GM12878 (cell line): Measurements from ENCODE around the gene COL24A1. TPM values are rescaled to one million over a fixed set of nuclear protein-coding genes. Genes with fewer than 3 reads are reported as not detected.

Source experiments
- ATAC-seq: fragments of 200-7000 bp; cut with Tn5 transposase; 3 replicates; pipeline ENCODE4 v1.9.1; 2020; ENCODE audit warnings: mild to moderate bottlenecking, moderate library complexity
- BruUV-seq: library from RNA; stranded (reverse); fragments of 400-500 nt; replicated peaks from 2 replicates; lab custom pipeline; 2021; lab: Mats Ljungman, UMichigan
- CTCF ChIA-PET: fragments of 300-600 bp; sonication (Branson Sonifier 250); formaldehyde crosslinking; extraction: SDS; loops from one replicate; lab custom pipeline; 2021; ENCODE audit warnings: inconsistent platforms; lab: Yijun Ruan, JAX
- POLR2A ChIA-PET: fragments of 350-600 bp; formaldehyde crosslinking; extraction: SDS; loops from one replicate; lab custom pipeline; 2021; ENCODE audit warnings: inconsistent platforms; lab: Charles Lee
- RAD21 ChIA-PET: fragments of 300-600 bp; sonication (Branson Sonifier 250); formaldehyde crosslinking; loops from one replicate; lab custom pipeline; 2023; ENCODE audit warnings: antibody characterized with exemption; ENCODE audit not compliant: unreplicated experiment; lab: Charles Lee
- SMC1A ChIA-PET: fragments of 300-600 bp; sonication (Branson Sonifier 250); formaldehyde crosslinking; loops from one replicate; lab custom pipeline; 2023; ENCODE audit not compliant: unreplicated experiment, uncharacterized antibody; lab: Charles Lee
- DNase-seq: peaks from one replicate; pipeline ENCODE4 v3.0.0-alpha.2; 2011; ENCODE audit warnings: low read depth, low spot score
- FAIRE-seq: peaks from 3 replicates; lab custom pipeline; 2011; peaks lifted over from hg19 to GRCh38; lab: Jason Lieb, UNC
- H2AFZ ChIP-seq: 2 replicates; pipeline ENCODE4 v1.6.0; 2011; ENCODE audit warnings: low read depth, low read length, control low read depth; ENCODE audit not compliant: control insufficient read depth
- H3K27ac ChIP-seq: 2 replicates; pipeline ENCODE4 v1.5.1; 2011; ENCODE audit warnings: control low read depth; ENCODE audit not compliant: control insufficient read depth, insufficient read depth
- H3K27me3 ChIP-seq, 2 experiments: replicated peaks in 1 of 2; 2 replicates each; pipeline versions ENCODE4 v1.6.0 to v1.6.1; 2011; ENCODE audit warnings: low read length in 1 of 2; ENCODE audit not compliant: control insufficient read depth in 2 of 2, insufficient read depth in 2 of 2
- H3K36me3 ChIP-seq, 2 experiments: 2 replicates each; pipeline ENCODE4 v1.5.1; 2011; ENCODE audit warnings: low read length in 1 of 2; ENCODE audit not compliant: control insufficient read depth in 2 of 2, insufficient read depth in 2 of 2
- H3K4me1 ChIP-seq: 2 replicates; pipeline ENCODE4 v1.6.1; 2011; ENCODE audit warnings: mild to moderate bottlenecking, low read length, moderate library complexity, mixed read lengths; ENCODE audit not compliant: control insufficient read depth, insufficient read depth
- H3K4me2 ChIP-seq: 2 replicates; pipeline ENCODE4 v1.6.0; 2011; ENCODE audit warnings: control low read depth; ENCODE audit not compliant: control insufficient read depth, insufficient read depth
- H3K4me3 ChIP-seq: fragments of 200-600 bp; sonication (generic); 2 replicates; pipeline ENCODE4 v1.5.1; 2016
- H3K79me2 ChIP-seq: 2 replicates; pipeline ENCODE4 v1.6.0; 2011; ENCODE audit warnings: low read length; ENCODE audit not compliant: control insufficient read depth, insufficient read depth
- H3K9ac ChIP-seq: 2 replicates; pipeline ENCODE4 v1.8.0; 2011; ENCODE audit warnings: low read length, control low read depth, mixed read lengths; ENCODE audit not compliant: control insufficient read depth, insufficient read depth
- H3K9me3 ChIP-seq: replicated peaks from 3 replicates; pipeline ENCODE4 v1.5.1; 2011; ENCODE audit warnings: mild to moderate bottlenecking, low read length; ENCODE audit not compliant: control insufficient read depth, insufficient read depth
- H4K20me1 ChIP-seq: 2 replicates; pipeline ENCODE4 v1.6.0; 2011; ENCODE audit not compliant: control insufficient read depth, insufficient read depth
- CBFB ChIP-seq: IDR thresholded peaks from 2 replicates; pipeline ENCODE4 v1.6.1; 2016; ENCODE audit warnings: antibody characterized with exemption, low read depth
- GABPA ChIP-seq: IDR thresholded peaks from 2 replicates; pipeline ENCODE4 v1.6.1; 2014; ENCODE audit warnings: antibody characterized with exemption, low read depth, mild to moderate bottlenecking, inconsistent platforms
- NRF1 ChIP-seq: conservative IDR thresholded peaks from 2 replicates; pipeline ENCODE4 v1.6.1; 2011; ENCODE audit warnings: mild to moderate bottlenecking, low read depth, low read length, improper control_type of control experiment
- RAD21 ChIP-seq: IDR thresholded peaks from 2 replicates; pipeline ENCODE4 v1.6.1; 2011; ENCODE audit warnings: mild to moderate bottlenecking, low read depth, low read length, moderate library complexity; ENCODE audit not compliant: insufficient read depth
- SIX5 ChIP-seq: IDR thresholded peaks from 2 replicates; pipeline ENCODE4 v1.6.1; 2011; ENCODE audit warnings: mild to moderate bottlenecking, low read depth, low read length, moderate library complexity; ENCODE audit not compliant: severe bottlenecking
- TAF1 ChIP-seq: IDR thresholded peaks from 2 replicates; pipeline ENCODE4 v1.6.1; 2011; ENCODE audit warnings: mild to moderate bottlenecking, low read depth, low read length, borderline replicate concordance
- WRNIP1 ChIP-seq: IDR thresholded peaks from 2 replicates; pipeline ENCODE4 v1.6.1; 2011; ENCODE audit warnings: low read depth, low read length, improper control_type of control experiment, borderline replicate concordance
- ZNF217 ChIP-seq: fragments of 450-650 bp; IDR thresholded peaks from 2 replicates; pipeline ENCODE4 v1.6.1; 2017; ENCODE audit warnings: antibody characterized with exemption, mild to moderate bottlenecking
- in situ Hi-C: fragments of 300-500 bp; cut with MboI; formaldehyde crosslinking; loops from 9 replicates; pipeline ENCODE4 v1.14.3; 2018; ENCODE audit warnings: mixed read lengths
- intact Hi-C: fragments of 100-400 bp; cut with micrococcal nuclease; formaldehyde crosslinking; loops from one replicate; pipeline ENCODE4 v1.14.2; 2022; ENCODE audit not compliant: unreplicated experiment
- polyA plus RNA-seq, 11 experiments: library from polyadenylated mRNA; depleted of rRNA in 4 of 11; unstranded in 6 of 11; stranded (reverse) in 5 of 11; fragments of >200 nt; fragmentation: Nextera tagmentation in 4 of 11; fragmentation: Illumina TruSeq in 1 of 11; extraction: Ambion mirVana in 4 of 11; extraction: Trizol in 1 of 11; gene quantifications; 1 replicate in 1 of 11; 2 replicates in 10 of 11; pipeline versions ENCODE4 v1.2.1 to v1.2.3, GENCODE V29; 2011 to 2016; ENCODE audit warnings: inconsistent platforms in 2 of 11, missing spikeins in 2 of 11, low read depth in 1 of 11
- total RNA-seq, 4 experiments: library from RNA; depleted of rRNA in 3 of 4; stranded (reverse); fragments of >200 nt in 3 of 4; fragmentation: Illumina TruSeq in 1 of 4; extraction: Trizol in 1 of 4; gene quantifications; 2 replicates each; pipeline versions ENCODE4 v1.2.1 to v1.2.3, GENCODE V29; 2013 to 2021
- TF ChIP-seq, protein P1 (sequence below): IDR thresholded peaks from 2 replicates; pipeline ENCODE4 v1.6.1; 2012; ENCODE audit warnings: low read depth, low read length, improper control_type of control experiment

The COL24A1 gene
- total and polyA plus RNA-seq, 10 of the 15 experiments (the other 5 are each of a cell fraction or from before 2014, with no cell fraction given) = 0.19 to 4.1 (median 2.0) TPM

DNA sequence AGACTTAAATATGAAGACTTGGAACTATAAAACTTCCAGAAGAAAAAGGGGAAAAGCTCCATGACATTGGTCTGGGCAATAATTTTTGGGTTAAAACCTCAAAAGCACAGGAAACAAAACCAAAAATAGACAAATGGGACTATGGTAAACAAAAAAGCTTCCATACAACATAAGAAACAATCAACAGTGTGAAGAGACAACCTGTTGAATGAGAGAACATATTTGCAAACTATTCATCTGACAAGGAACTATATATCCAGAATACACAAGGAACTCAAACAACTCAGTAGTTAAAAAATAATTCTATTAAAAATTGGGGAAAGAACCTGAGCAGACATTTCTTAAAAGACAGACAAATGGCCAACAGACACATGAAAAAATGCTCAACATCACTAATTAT, 255.7 kb downstream of the COL24A1 start:
- Histone ChIP-seq H3K9me3 (no peaks in the 10 kb centered on the region), H2AFZ (no peak overlapping the region), H3K27ac (no peak overlapping the region), H3K36me3 (no peaks in the 10 kb centered on the region; a peak in 1 of 4 replicates), H4K20me1 (no peaks in the 10 kb centered on the region), H3K4me1 (no peaks in the 10 kb centered on the region), H3K27me3 (no peaks in the 10 kb centered on the region), H3K4me2 (no peak overlapping the region), H3K79me2 (no peaks in the 10 kb centered on the region), H3K4me3 (no peak overlapping the region), H3K9ac (no peak overlapping the region)
- no TSS peak for BruUV-seq
- ChIA-PET POLR2A (no interaction called here), CTCF (interaction anchor here (1.4 kb wide), 1 partner anchor 11 kb away, joined by 3 read pairs; no protein-coding TSS in a partner anchor), RAD21 (interaction anchor here (0.6 kb wide), 1 partner anchor 69 kb away, joined by 3 read pairs; no protein-coding TSS in a partner anchor), SMC1A (interaction anchor here (0.8 kb wide), 1 partner anchor 9 kb away, joined by 3 read pairs; no protein-coding TSS in a partner anchor)
- FAIRE-seq (no peak), DNase-seq (no peak), ATAC-seq (no peak)
- intact Hi-C loops (no loop called here), in situ Hi-C loops (no loop called here)
- TF ChIP-seq ZNF217 (no peak), WRNIP1 (no peak), RAD21 (no peak), GABPA (no peak), CBFB (no peak), TAF1 (no peak), SIX5 (no peak), NRF1 (no peak)
- TF ChIP-seq, protein P1, sequence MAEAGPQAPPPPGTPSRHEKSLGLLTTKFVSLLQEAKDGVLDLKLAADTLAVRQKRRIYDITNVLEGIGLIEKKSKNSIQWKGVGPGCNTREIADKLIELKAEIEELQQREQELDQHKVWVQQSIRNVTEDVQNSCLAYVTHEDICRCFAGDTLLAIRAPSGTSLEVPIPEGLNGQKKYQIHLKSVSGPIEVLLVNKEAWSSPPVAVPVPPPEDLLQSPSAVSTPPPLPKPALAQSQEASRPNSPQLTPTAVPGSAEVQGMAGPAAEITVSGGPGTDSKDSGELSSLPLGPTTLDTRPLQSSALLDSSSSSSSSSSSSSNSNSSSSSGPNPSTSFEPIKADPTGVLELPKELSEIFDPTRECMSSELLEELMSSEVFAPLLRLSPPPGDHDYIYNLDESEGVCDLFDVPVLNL = no peak
